Fibroblast of lung (primary cell): ENCODE data around the gene HYKK.
"Not testable (repeated sequence)": the region's sequence is repeated elsewhere in the genome, so short reads cannot be mapped to it uniquely, and the experiment has no call there.

ENCODE experiments used
- EZH2 ChIP-seq: IDR thresholded peaks from 2 replicates; pipeline ENCODE4 v1.5.1; 2012; ENCODE audit warnings: low read length, control low read depth, mild to moderate bottlenecking; ENCODE audit errors: missing control alignments
- TF ChIP-seq, protein P1 (sequence below), 2 donors: IDR thresholded peaks in 1 of 2; conservative IDR thresholded peaks in 1 of 2; 1 replicate in 1 of 2; 2 replicates in 1 of 2; pipeline ENCODE4 v1.5.1; 2011 to 2012; ENCODE audit warnings: low read length in 2 of 2, control low read depth in 1 of 2, inconsistent platforms in 1 of 2, low read depth in 1 of 2, mild to moderate bottlenecking in 1 of 2

DNA sequence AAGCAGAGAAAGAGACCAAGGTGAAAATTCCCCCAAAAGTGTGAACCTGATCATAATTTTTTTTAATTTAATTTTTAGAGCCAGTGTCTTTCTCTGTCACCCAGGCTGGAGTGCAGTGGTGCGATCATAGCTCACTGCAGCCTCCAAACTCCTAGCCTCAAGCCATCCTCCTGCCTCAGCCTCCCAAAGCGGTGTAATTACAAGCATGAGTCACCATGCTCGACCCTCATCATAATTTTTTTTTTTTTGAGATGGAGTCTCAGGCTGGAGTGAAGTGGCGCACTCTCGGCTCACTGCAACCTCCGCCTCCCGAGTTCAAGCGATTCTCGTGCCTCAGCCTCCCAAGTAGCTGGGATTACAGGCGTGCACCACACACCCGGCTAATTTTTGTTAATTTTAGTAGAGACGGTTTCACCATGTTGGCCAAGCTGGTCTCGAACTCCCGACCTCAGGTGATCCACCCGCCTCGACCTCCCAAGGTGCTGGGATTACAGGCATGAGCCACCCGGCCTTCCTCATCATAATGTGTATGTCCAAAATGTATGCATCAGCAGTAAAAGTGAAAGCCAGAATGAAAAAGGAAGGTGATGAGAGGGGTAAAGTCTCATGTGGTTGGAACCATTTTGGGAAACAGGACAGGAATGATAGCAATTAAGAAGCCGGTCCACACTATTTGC lies 32.2 kb downstream of the HYKK start:
- TF ChIP-seq, protein P1, sequence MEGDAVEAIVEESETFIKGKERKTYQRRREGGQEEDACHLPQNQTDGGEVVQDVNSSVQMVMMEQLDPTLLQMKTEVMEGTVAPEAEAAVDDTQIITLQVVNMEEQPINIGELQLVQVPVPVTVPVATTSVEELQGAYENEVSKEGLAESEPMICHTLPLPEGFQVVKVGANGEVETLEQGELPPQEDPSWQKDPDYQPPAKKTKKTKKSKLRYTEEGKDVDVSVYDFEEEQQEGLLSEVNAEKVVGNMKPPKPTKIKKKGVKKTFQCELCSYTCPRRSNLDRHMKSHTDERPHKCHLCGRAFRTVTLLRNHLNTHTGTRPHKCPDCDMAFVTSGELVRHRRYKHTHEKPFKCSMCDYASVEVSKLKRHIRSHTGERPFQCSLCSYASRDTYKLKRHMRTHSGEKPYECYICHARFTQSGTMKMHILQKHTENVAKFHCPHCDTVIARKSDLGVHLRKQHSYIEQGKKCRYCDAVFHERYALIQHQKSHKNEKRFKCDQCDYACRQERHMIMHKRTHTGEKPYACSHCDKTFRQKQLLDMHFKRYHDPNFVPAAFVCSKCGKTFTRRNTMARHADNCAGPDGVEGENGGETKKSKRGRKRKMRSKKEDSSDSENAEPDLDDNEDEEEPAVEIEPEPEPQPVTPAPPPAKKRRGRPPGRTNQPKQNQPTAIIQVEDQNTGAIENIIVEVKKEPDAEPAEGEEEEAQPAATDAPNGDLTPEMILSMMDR (conservative IDR thresholded peaks at IDR 0.05 in 1 of 2, IDR thresholded peaks at IDR 0.05 in 1 of 2; ENCODE audit: low read depth in 1 of 2, low read length in 2 of 2), result not testable (repeated sequence)
- not testable (repeated sequence) for TF ChIP-seq EZH2
